22Rv1 (cell line): ENCODE results near the gene LRRFIP1.

ENCODE experiments used
- ZFX ChIP-seq: fragments of 450-650 bp; IDR thresholded peaks from 2 replicates; pipeline ENCODE4 v1.6.1; 2017; ENCODE audit warnings: antibody characterized with exemption, borderline replicate concordance
- TF ChIP-seq, protein P1 (sequence below): fragments of 450-650 bp; IDR thresholded peaks from 2 replicates; pipeline ENCODE4 v1.5.1; 2017; ENCODE audit warnings: mild to moderate bottlenecking

DNA sequence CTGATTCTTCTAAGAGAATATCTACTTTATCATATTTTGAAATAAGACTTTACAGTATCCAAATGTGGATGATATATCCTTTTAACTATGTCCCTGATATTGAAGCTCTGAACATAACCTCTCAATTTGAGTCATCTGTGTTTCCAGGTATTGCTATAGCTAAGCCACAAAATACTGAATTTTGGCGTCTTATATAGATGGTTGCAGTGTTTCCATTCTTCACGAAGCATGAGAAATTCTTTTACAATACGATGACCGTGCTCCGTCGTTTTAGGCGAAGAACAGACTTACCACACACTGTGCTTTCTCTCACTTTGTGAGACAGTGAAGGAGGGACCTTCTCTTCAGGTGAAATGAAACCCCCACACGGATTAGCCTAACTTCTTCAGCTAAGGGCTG is 45.3 kb downstream of the LRRFIP1 start:
- TF ChIP-seq, protein P1, sequence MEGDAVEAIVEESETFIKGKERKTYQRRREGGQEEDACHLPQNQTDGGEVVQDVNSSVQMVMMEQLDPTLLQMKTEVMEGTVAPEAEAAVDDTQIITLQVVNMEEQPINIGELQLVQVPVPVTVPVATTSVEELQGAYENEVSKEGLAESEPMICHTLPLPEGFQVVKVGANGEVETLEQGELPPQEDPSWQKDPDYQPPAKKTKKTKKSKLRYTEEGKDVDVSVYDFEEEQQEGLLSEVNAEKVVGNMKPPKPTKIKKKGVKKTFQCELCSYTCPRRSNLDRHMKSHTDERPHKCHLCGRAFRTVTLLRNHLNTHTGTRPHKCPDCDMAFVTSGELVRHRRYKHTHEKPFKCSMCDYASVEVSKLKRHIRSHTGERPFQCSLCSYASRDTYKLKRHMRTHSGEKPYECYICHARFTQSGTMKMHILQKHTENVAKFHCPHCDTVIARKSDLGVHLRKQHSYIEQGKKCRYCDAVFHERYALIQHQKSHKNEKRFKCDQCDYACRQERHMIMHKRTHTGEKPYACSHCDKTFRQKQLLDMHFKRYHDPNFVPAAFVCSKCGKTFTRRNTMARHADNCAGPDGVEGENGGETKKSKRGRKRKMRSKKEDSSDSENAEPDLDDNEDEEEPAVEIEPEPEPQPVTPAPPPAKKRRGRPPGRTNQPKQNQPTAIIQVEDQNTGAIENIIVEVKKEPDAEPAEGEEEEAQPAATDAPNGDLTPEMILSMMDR, result no peak
- TF ChIP-seq ZFX, result no peak
